GM19351 (cell line): Measurements from ENCODE around the gene LATS1.
A peak's percentile ranks its signal among the peaks of the same experiment; 100 is the strongest.
"Not testable (repeated sequence)": the region's sequence is repeated elsewhere in the genome, so short reads cannot be mapped to it uniquely, and the experiment has no call there.

Experiments
- ATAC-seq: cut with Tn5 transposase; IDR thresholded peaks from one replicate; pipeline ENCODE4 v1.9.1; 2021; ENCODE audit warnings: mild to moderate bottlenecking, moderate library complexity; ENCODE audit not compliant: unreplicated experiment

LATS1 gene

DNA sequence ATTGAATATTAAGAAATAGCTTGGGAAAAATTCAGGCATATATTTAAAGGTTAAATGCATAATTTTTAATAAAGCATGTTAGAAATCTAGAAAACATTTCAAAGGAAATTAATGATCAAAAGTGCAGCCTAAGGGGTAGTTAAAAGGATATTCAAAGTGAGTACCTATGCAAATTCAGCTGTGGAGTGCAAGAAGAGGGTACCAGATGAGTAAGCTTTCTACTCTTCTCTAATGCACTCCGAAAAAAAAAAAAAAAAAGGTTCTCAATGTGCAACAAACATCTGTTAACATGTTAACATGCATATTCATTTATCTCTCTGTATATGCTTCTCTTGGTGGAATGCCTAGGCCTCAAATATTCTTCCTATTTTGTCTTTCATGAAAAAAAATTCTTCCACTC lies 37.4 kb downstream of the LATS1 start:
- no peak for ATAC-seq

DNA sequence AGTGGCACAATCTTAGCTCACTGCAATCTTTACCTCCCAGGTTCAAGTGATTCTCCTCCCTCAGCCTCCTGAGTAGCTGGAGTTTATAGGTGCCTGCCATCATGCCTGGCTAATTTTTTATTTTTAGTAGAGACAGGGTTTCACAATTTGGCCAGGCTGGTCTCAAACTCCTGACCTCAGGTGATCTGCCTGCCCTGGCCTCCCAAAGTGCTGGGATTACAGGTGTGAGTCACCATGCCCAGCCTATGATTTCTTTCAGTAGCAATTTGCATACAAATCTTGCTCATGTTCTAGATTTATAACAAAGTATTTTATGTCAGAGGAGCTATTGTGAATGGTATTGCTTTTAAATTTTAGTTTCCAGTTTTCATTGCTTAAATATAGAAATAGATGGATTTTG lies 45.6 kb downstream of the LATS1 start:
- not testable (repeated sequence) for ATAC-seq

DNA sequence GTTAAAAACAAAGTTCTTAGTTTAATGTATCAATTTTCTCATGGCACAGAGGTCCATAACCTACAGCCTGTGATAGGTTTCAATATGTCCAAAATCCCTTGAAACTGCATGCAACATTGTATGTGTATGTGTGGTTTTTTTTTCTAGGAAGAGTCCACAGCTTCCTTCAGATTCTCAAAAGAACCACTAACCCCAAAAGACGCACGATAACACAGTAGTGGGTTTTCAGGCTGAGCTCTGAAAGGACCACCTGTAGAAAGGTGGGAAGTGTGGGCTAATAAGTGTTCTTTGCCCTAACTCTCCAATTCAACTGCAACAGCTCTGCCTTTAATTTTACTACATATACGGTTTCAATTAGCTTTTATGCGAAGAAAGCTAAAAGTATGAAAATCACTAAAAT lies 57.9 kb downstream of the LATS1 start:
- ATAC-seq: no peak

DNA sequence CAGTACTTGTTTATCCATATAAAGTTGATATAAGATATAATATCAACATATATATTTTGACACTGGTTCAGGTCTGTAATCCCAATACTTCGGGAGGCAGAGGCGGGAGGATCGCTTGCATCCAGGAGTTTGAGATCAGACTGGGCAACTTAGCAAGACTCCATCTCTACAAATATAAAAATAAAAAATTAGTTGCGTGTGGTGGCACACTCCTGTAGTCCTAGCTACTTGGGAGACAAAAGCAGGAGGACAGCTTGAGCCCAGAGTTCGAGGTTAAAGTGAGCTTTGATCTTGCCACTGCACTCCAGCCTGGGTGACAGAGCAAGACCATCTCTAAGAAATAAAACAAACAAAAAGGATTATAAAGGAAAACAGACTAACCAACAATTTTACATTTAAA lies 60.5 kb downstream of the LATS1 start:
- ATAC-seq: no peak

DNA sequence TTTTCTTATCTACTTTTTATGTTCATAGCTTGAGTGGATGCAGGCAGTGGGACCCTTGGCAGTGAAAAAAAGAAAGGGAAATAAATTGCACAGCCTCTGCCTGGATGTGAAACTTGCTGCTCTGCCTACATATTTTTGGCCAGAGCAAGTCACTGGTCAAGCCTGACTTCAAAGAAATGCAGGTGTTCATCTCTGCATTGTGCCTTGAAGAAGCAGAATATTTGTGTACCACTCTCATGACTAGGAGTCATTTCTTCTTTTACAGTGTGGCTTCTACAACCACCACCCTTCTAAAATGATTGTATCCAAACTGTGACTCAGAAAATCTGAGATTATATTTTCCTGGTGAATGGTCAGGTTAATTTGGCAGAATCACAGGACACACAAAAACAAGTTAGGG lies 66.8 kb downstream of the LATS1 start:
- peak; percentile 42 for ATAC-seq

DNA sequence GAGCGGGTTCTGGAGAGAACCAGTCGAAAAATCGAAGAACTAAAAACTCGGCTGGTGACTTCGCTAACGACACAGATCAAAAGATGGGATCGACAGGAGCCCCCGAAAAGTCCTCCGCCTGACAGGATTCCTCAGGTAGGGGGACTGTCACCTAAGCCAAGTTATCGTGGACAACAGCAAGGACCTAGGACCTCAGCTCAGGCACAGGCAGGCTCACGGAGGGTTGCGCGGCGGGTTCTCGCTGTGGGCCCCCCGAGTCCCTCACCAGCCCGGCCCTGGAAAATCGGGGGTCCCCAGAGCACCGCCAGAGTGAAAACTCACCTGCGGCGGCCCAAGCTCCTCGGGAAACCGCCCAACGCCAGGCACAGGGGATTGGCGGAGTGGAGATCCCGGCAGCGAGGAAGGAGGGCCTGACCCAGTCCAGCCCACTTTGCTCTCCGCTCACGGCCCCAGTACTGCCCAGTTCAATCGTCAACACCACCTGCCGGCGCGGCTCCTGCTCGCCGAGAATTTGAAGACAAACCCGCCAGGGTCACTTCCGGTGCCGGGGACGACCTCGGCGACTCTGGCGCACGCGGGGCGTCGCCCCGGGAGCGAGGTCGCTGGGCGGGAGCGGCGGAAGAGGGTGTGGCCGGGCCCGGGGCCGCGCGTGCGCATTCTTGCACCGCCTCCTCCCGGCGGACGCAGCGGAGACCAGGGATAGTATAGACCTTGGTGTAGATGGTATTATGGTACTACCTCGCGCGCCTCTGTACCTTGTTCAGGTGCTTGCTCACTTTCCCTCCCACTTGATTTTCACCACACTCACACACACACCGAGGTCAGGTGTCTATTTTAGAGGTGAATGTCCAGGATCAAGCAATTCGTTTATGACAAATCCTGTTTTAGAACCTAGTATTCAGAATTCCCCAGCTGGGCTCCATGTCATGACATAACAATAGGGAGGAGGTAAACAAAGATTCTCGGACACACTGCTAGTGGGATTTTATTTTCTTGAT lies 69.5 kb downstream of the LATS1 start, which contains the start of gene KATNA1:
Gene KATNA1 (minus strand): TSS at position 567 of the 998 bp plus-strand sequence. CDS start 10,167 bp downstream, outside the sequence.
- peak; percentile 81 for ATAC-seq

DNA sequence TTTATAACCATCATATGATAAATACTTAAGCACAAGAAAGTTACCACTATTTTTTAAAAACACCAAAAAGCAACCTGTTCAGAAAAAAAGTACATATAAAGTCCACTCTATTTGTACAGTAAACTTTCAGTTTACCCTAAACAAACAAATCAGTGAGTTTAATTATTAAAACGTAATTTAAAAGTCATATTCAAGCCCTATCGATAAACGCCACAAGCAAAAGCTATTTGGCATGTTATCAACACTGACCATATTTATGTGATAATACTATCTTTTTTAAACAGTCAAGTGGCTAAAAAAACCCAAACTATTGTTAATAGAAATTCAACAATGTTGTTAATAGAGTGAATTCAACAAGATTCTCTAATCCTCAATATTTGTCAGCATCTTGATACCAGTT lies 71.3 kb downstream of the LATS1 start:
- ATAC-seq: no peak

DNA sequence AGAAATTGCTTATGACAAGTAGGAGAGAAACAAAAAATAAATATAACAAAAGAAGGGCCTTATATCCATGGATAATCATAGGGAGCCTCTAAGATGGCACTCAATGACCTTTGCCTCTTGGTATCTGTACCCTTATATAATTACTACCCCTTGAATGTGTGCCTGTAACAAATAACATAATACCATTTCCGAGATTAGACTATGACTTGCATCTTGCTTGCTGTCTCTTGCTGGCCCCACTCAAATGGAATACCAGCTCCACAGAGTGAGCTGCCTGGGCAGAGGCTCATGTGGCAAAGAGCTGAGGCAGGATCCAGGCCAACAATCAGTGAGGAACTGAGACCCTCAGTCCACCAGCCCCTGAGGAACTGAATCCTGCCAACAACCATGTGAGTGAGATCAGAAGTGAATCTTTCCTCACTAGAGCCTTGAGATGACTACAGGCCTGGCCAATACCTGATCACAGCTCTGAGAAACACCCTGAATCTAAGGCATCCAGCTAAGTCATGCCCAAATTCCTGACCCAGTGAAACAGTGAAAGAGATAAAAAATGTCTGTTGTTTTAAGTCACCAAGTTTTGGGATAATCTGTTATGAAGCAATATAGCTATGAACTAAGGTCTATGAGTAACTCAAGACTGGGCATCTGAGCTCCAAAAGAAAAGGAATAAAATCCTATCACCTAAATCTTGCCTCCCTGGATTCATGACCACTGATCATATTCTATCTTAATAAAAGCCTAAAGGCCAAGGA lies 74.9 kb downstream of the LATS1 start:
- ATAC-seq: peak; percentile 56

DNA sequence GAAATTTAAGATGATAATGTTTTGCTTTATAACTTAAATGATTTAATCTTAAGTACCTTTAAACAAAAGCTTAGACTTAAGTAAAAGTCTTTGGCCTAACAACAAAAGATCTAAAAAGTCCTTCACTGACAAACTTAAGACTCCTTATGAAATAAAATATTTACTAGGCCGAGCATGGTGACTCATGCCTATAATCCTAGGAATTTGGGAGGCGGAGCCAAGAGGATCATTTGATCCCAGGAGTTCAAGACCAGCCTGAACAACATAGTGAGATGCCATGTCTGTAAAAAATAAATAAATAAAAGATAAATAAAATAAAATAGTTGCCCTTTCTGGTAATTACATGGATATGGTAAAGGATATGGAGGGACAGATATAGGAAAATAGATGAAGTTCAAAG lies 81.8 kb downstream of the LATS1 start:
- ATAC-seq: no peak

DNA sequence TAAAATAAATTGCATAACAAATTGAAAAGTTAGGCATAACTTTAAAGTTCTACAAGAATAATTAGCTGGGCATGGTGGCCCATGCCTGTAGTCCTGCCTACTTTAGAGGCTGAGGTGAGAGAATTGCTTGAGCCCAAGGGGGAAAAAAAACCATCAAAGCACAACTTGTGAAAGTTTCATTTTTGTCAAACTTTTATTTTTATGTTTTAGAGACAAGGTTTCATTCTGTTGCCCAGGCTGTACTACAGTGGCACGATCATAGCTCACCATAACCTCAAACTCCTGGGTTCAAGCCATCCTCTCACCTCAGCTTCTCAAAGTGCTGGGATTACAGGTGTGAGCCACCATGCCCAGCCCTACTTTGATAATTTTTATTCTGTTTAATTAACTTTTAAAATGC lies 83.6 kb downstream of the LATS1 start:
- no peak for ATAC-seq

DNA sequence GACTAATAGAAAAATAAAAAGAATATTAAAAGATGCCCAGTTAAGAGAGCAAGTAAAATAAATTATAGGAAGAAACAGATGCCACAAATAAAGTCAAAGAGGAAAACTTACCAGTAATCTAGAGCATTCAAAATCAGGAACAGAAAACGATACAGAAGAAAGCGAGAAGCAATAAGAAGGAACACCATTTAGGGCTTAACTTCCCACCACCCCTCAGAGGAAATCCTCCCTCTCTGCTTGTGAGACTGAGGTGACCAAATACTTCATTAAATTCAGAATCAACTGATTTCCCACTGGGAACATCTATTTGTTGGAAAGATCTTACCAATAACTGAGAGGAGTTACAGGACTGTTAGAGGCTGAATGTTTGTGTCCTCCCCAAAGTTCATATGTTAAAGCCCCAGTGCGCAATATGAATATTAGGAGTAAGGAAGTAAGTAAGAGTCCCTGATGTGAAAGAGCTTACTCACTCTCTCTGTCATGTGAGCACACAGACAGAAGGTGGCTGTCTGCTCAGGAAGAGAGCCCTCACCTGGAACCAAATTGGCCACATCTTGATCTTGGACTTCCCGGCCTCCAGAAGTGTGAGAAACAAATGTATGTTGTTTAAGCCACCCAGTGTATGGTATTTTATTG lies 88.9 kb downstream of the LATS1 start:
- peak; percentile 81 for ATAC-seq

DNA sequence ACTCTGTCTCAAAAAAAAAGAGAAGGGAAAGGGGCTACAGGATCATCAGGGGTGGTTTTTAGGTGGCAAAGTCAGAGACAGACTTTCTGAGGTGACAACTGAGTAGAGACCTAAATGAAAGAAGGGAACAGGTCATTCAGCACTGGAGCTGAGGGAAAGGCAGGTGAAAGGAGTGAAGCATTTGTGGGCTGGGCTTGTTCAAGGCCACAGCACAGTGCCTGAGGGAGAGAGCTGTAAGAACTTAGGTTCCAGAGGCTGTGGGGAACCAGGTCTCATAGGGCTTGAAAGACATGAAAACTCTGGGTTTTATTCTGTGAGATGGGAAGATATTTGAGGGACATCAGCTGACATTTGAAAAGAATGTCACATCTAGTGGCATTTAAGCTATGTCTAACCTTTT lies 90.2 kb downstream of the LATS1 start:
- ATAC-seq: no peak

DNA sequence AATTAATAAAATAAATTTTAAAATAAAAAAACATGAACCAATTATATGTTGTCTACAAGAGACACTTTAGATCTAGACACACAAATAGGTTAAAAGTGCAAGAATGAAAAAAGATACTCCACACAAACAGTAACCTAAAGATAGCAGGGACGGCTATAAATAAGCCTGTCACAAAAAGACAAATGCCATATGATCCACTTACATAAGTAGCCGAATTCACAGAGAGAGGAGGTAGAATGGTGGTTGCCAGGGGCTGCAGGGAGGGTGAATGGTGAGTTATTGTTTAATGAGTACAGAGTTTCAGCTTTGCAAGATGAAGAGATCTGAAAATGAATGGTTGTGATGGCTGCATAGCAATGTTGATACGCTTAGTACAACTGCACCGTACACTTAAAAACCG lies 102.1 kb downstream of the LATS1 start:
- no peak for ATAC-seq

DNA sequence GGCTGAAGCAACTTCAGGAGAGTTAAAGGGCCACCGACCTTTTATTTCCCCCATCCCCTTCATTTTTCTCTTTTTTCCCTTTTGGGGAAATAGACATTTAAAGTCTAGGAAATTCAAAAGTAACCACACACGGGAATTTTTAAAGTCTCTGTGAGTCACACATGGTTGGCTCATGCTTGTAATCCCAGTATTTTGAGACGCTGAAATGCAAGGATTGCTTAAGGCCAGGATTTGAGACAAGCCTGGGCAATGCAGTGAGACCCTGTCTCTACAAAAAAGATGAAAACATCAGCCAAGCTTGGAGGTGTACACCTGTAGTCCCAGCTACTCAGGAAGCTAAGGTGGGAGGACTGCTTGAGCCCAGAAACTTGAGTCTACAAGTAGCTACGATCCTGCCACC lies 103.6 kb downstream of the LATS1 start:
- no peak for ATAC-seq

DNA sequence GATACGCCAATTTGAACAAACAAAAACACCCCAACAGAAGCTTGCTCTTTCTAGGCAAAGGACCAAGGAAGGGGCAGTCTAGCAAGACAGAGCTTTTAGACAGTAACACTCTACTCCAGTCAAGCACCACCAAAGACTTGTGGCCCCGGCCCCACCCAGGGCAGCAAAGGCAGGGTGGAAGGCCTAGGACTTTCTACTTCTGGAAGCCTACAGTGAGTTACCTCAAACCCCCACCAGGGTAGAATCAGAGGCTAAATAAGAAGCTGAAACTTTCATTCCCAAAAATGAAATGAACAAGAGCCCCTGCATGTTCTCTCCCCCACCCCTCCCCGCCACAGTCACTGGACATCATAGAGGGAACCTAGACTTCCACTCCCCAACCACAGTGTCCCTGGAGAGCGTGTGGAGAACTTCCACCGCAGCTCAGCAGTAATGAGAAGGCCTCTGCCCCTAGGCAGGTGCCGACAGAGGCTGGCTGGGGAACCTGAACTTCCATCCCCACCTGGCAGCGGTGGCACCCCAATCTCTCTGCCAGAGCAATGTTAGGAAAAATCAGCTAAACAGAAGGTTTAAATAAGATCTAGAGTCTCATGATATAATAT lies 109.4 kb downstream of the LATS1 start:
- ATAC-seq: no peak
